AG08396 (cell line): ENCODE results near the gene TMEM121.
A peak's percentile ranks its signal among the peaks of the same experiment; 100 is the strongest.

Source experiments
- DNase-seq: peaks from one replicate; pipeline ENCODE4 v3.0.0; 2012; ENCODE audit warnings: low spot score, mixed read lengths

Gene TMEM121

DNA sequence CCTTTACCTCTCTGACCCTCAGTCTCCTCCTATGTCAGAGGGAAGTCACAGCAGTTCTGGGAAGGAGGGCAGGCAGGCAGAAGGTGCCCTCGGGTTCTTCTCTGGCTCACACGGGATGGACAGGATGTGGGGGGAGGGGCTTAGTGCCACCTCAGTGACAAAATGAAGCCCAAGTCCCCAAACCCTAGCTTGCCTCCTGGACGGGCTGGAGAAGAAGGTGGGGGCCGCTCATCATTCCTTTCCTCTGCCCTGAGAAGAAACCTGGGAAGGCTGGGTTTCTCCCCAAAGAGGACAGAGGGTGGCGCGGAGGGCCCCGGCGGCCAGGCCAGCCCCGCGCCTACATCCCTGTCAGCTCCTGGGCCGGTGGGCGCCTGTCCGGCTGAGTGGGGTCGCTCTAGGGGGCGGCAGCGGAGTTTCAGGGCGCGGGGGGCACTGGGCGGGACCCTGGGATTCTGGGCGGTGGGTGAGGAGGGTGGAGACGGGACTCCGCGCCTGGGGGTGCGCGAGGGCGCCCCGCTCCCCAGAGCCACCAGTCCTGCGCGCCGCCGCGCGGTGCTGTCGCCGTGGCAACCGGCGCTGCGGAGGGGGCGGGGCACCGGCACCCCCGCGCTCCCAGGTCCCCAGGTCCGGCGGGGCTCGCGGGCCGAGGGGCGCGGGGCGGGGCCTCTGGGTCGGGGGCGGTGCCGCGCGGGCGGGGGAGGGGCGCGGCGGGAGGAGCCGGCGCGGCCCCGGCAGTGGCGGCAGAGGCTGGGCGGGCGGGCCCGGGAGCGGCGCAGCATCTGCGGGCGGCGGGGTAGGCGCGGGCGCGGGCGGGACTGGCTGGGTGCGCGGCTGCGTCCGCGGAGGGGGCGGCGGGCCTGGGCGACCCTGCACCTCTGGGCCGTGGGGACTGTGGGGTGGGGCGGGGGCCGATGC, at the start of gene TMEM121:
Gene TMEM121 (plus strand): TSS at position 723 of the 915 bp plus-strand sequence. CDS start 2,252 bp downstream, outside the sequence.
- peak; percentile 76 for DNase-seq

DNA sequence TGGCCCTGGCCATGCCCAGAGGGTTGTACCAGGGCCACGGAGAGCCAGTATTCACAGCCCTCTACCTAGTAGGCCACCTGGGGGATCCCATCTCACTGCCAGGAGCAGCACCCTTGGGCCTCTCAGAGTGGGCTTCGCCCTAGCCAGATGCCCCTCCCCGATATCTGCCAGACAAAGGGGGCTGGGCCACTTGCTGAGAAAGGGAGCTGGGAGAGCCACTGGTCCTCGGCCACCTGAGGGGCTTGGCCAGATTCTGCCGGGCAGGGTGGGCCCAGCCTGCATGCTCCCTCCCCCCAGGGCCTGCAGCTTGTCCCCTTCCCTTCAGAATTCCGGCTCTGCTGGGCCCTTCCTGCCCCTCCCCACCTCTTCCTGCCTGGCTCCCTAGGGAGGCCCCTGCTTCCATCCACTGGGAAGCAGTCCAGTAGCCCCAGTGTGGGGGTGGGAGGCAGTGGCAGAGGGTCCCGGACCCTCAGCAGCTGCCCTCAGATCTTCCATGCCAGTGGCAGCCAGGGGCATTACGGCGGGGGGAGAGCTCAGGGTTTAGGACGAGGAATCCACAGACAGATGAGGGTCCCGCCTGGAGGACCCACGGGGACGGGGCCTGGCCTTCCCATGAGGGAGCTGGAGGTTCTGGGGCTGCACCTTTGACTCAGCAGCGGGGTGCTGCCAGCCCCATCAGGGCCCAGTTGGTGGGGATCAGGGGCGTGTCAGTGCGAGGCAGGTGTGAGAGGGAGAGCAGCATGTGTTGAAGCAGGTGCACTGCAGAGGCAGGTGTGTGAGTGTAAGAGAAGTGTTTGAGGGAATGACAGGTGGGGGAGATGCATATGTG, 49.3 kb upstream of the TMEM121 start:
- no peak for DNase-seq

DNA sequence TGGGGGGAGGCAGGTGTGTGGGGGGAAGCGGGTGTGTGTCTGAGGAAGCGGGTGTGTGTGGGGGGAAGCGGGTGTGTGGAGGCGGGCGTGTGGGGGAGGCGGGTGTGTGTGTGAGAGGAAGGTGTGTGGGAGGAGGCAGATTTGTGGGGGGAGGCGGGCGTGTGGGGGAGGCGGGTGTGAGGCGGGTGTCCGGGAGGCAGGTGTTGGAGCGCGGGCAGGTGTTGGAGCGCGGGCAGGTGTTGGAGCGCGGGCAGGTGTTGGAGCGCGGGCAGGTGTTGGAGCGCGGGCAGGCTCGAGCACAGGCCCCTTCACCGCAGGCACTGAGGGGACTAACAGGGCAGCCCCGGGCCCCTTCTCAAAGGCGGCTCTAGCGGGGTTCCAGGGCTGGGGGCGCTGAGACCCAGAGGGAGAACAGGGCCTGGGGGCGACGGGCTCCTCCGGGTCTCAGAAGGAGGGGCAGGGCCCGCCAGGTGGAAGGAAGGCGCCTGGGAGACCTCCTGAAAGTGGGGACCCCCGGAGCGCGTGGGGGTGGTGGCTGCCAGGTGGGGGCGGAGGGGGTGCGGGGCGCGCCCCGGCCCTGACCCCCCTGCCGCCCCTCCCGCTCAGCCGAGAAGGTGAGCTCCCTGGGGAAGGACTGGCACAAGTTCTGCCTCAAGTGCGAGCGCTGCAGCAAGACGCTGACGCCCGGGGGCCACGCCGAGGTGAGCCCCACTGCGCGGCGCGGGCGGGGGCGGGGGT, 48.6 kb upstream of the TMEM121 start:
- DNase-seq = no peak

DNA sequence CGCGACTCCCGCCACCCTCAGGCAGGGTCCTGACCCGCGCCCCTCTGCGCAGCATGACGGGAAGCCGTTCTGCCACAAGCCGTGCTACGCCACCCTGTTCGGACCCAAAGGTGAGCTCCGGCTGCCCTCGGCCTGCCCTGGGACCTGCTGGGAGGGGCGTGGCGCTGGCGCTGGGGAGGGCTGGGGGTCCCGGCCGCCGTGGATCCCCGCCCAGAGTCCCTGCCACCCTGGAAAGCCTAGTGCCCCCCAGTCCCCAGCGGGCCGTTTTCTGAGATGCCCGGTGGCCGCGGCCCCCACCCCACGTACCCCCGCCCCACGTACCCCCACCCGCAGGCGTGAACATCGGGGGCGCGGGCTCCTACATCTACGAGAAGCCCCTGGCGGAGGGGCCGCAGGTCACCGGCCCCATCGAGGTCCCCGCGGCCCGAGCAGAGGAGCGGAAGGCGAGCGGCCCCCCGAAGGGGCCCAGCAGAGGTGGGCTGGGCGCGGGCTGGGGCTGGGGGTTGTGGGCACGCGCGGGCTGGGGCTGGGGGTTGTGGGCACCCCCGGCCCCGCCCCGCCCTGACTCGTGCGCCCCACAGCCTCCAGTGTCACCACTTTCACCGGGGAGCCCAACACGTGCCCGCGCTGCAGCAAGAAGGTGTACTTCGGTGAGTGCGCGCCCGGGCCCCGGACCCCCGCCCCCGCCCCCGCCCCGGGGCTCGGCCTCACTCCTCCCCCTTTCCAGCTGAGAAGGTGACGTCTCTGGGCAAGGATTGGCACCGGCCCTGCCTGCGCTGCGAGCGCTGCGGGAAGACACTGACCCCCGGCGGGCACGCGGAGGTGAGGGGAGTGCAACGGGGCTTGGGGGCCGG, 47.8 kb upstream of the TMEM121 start:
- no peak for DNase-seq

DNA sequence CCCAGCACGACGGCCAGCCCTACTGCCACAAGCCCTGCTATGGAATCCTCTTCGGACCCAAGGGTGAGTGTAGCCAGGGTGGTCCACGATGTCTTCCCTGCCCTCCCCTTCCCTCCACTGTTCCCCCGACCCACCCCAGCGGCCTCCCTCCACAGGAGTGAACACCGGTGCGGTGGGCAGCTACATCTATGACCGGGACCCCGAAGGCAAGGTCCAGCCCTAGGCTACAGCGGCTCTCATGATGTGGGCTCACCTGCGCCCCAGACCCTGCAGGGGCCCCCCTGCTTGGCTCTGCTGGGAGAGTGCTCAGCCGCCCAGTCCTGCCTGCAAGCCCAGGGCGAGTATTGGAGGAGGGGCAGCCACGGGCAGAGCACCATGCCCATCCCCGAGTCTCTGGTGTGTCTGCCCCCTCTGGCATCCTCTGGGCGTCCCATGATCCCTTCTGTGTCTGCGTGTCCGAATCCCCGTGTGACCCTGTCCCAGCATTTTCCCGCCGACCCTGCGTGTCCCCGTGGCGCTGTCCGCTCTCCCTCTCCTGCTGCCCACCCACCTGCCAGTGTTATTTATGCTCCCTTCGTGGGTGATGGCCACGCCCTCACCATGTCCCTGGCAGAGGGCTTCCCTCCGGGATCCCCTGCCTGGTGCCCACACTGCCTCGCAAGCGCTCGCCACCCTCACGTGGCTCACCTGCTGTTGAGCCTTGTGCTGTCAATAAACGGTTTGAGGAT, 46.8 kb upstream of the TMEM121 start:
- DNase-seq = no peak

DNA sequence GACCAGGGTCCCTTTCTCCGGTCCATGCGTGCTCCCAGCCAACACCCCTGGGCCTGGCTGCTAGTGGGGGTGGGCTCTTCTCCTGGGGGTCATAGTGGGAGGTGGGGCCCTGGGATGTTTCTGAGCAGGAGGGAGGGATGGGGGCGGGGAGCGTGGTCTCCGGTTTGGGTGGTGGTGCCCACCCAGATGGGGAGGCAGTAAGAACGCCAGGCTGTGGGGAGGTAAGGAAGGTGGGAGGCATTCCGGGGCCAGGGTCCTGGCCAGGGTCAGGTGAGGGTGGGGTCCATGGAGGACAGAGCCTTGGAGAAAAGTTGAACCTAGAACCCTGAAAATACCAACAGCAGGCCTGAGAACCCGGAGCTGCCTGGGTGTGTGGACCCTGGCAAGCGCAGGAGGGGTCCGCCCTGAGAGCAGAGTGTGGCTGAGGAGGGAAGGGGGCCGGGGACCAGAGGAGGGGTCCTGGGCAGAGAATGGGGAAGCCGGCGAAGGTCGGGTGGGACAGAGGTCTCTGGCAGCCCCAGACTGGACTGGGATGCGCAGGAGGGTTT, 46.1 kb upstream of the TMEM121 start:
- DNase-seq = no peak

DNA sequence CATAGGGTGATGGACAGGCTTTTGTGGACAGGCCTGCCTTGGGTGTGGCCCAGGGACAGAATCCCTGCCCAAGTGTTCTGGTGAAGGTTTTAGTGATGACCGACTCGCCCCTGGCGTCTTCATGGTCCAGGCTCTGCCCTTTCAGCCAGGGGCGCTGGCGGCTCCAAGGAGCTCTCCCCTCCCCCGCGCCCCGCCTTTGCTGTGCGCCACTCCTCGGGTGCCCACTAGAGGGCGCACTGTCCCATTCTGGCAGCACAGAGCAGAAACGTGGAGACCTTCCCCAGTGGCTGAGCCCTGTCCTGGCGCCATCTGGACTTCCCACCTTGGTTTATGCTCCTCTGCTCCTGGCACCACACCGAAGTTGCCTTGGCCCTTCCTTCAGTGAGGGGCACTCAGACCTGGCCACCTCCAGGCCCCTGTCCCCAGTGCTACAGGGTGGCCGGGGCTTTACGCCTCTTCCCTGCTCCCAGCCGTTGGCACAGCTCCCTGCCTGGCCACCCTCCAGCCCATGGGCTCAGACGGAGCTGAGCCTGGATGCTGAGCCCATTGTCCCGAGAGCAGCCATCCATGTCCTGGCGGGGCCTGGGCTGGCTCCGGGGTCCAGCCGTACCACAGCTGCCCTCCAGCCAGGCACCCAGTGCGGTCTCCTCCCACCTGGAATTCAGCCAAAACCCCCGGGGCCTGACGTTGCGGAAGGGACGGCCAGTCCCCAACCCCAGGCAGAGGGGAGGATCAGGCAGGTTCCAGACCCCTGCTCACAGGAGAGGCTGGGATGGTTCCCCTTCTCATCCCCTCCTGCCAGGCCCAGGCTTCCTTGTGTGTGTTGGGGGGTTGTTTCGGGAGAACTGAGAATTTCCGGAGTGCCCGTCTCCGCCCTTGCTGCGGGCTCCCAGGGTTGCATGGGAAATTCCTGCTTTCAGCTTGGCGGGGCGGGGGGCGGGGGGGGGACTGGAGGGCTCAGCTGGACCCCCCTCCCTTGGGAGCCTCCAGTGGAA, 45.3 kb upstream of the TMEM121 start:
- DNase-seq = peak; percentile 94

DNA sequence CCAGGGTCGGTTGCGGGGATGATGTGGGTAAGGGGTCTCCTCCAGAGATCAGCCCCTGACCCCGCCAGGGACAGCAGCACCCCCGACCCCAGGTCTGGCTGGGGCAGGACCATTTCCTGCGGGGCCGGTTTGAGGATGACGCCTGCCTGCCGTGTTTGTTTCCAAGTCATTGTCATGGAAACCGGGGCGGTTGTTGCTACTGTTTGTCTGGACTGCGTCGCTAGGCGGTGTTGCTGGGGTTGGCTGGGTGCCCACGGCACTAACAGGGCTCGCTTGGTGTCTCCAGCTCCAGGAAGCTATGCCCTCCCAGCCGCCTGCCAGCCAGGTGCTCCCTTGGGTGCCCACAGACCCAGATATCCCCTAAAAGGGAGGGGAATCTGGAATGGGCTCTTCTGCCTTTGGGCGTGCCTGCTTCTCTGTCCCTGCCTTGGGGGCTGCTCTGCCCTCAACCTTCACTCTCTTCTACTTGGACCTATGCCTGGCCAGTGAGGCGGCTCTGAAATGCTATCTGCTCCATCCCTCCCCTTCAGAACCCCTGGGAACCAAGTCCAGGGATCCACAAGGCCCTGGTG, 44.4 kb upstream of the TMEM121 start:
- peak; percentile 98 for DNase-seq

DNA sequence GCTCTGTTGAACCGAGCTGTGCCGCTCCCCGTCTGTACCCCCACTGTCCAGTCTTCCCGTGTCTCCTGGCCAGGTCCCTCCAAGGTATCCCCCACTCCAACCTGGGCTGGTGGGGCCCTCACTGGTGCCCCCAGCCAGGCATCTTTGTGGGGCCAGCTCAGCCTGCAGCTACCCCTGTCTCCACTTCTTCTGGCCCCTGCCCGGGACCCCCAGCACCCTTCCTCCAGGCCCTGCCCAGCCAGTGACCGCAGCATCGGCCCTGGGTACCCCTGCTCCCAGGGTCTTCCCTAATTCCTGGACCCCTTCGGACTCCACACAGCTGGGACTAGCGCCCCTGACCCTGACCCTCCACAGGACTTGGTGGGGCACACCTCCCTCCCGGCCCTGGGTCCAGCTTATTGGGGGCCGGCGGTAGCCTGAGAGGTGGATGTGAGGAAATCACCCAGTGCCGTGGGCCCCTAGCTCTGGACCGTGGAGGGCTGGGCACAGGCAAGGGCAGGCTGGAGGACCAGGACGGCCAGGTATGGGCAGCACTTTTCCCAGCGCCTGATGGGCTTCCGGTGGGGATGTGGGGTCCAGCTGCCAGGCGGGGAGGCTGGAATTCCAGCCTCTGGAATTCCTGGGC, 43.8 kb upstream of the TMEM121 start:
- no peak for DNase-seq

DNA sequence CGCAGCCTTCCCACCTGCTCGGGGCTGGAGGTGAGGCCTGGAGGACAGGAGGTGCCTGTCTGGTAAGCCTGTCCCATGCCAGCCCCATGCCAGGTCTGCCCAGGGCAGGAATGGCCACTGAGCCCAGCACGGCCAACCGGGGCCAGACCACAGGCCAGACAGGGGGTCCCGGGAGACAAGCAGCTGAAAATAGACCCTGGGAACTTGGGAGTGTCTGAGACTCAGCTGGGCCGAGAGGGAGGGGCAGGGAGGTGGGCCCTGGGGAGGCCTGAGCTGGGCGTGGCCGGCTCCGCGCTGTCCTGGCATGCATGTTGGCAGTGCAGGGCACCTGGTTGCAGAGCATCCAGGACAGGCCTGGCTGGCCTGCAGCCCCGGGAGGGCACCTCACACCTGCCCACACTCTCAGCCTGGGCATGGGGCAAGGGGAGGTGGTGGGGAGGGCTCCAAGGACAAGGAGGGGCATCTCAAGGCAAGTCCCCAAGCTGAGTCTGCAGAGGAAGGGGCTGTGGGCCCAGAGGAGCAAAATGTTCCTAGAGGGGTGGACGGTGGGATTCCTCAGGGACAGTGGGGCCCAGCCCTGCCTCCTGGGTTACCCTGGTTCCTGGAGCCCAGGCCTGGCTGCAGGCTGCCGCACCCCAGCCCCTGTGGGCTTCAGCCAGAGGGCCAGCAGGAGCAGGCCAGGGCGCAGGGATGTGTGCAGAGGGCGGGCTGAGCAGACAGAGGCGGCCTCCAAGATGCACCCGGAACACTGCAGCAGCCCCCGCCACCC, 42.9 kb upstream of the TMEM121 start:
- DNase-seq = no peak

DNA sequence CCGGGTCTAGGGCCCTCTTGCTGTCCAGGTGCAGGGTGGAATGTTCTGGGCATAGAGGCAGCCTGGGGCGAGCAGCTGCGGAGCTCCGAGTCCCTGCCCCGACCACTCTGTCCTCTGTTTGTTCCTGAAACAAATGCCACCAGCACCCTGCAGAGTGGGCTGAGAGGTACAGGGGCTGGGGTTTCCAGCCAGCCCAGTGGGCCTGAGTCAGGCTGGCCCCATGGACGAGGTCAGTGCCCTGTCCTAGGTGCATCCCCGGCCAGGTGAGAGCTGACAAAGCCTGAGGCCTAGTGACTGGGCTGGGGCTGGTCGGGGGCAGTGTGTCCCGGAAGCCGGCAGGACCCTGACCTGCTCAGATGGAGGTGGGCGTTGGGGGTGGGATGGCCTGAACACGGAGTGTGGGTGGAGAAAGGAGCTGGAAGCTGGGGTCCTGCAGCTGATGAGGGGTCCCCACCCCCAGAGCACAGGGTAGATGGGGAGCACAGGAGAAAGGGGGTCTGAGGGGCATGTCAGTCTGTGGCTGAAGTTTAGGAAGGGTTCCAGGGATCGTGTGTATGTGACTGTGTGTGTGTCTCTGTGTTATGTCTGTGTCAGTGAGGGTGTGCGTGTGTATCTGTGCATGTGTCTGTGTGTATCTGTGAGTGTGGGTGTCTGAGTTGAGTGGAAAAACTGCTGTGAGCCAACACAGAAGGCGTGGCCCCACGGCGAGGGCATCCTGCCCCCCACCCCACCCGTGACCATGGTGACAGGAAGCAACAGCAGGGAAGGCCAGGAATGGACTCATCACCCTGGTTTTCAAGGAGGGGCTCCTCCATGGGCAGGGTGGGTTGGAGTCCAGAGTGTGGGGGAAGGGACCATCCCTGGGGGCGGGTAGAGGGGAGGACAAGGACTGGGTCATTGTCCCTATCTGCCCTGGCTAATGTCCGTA, 42.0 kb upstream of the TMEM121 start:
- no peak for DNase-seq

DNA sequence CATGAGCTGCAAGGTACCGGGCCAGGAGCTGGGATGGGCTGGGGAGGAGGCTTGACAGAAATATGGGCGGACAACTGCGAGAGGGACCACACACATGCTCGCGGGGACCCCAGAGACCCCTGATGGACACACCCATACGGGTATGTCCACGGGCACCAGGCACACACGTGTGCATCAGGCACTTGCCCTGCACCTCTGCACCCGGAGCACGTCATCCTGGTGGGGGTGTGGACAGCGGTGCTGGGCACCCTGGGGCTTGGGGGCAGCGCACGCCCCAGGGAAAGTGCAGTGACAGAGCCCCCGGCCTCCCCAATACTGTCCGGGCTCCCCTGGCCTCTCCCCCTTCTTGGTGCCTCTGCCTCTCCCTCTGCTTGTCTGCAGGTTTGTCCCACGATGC, 41.4 kb upstream of the TMEM121 start:
- no peak for DNase-seq

DNA sequence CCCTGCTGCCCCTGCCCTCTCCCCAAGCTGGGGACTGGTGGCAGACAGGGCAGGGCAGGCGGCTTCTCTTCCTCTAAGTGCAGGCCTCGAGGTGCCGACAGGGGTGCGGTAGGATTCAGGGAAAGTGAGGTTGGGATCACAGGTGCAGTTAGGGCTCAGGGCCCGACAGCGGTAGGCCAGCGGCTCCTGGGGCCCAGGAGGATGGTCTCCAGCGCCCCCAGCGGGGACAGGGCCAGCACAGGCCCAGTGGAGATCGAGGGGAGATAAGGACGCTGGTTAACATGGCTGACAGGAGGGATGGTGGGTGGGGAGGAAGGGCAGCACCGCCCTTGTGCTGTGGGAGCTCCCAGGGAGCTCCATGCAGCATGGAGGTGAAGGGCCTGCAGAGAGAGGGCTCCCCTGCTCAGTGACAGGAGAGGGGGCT, 40.6 kb upstream of the TMEM121 start:
- no peak for DNase-seq

DNA sequence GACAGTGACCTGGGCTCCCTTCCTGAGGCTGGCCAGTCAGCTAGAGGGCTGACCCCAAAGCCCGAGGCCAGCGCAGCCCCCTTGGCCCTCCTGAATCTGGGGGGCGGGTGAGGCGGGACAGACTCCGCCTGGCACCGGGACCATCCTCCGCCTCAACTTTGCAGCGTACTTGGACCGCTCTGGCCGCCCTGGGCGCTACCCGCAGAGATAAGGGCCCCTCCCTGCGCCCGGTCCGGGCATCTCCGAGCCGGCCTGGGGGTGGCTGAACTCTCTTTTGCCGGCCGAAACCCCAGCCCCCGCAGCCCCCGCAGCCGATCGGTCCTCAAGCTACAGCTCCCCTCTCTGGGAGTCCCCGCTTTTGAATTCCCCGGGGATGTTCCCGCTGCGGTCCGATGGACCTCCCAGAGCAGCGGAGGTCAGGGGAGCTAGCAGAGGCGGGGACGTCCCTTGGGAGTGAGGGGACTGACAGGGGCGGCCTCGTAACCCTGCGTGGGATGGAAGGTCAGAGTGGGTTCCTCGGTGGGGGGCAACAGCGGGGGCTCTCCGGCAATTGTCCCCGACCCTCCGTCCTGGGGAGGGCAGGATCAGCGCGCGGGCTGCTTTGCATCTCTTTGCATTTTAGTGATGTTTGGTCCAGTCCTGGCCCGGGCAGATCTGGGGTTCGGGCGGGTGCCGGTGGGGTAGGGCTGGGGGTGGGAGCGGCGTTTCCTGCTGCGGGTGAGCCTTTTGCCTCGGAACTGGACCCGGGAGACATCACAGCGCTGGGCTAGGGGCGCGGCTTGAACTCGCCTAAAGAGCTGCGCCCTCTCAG, 40.0 kb upstream of the TMEM121 start, which contains the start of gene CRIP1:
Gene CRIP1 (plus strand): TSS at position 724 of the 811 bp plus-strand sequence. CDS start 374 bp downstream, outside the sequence.
- DNase-seq = no peak

DNA sequence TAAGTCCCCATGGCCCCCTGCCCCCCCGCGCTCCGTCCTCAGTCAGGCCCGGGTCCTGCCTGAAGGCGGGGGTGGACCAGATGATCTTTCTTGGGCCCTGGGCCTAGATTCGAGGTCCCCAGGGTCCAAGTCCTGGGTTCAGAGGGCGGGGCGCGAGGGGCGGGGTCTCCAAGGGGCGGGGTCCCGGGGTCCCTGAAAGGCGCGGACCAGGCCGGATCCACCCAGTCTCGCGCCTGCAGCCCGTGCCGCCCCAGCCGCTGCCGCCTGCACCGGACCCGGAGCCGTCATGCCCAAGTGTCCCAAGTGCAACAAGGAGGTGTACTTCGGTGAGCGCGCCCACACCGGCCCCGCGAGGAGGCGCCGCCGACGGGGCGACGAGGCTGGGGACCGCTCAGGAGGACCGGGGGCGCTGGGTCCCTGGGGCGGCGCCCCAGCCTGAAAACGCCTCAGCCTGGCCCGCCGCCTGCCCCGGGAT, 39.4 kb upstream of the TMEM121 start:
- DNase-seq = no peak
